Heart left ventricle (tissue), 16 donors: Measurements from ENCODE around the gene APC2. TPM values are rescaled to one million over a fixed set of nuclear protein-coding genes. Genes with fewer than 3 reads are reported as not detected.
A peak's percentile ranks its signal among the peaks of the same experiment; 100 is the strongest.
"Not testable (repeated sequence)": the region's sequence is repeated elsewhere in the genome, so short reads cannot be mapped to it uniquely, and the experiment has no call there.

Experiments
- ATAC-seq, 4 donors: fragments of 200-7000 bp; cut with Tn5 transposase; one replicate each; pipeline ENCODE4 v1.9.1; 2020 to 2022; ENCODE audit warnings: moderate library complexity in 4 of 4, mild to moderate bottlenecking in 3 of 4, moderate number of reproducible peaks in 1 of 4
- DNase-seq, 5 donors: peaks; one replicate each; pipeline ENCODE4 v3.0.0-alpha.2; 2020
- H3K27ac ChIP-seq, 12 donors: fragments of 200-600 bp; sonication (generic) in 4 of 12; one replicate each; pipeline versions ENCODE4 v1.5.0 to v1.8.0; 2016 to 2022; ENCODE audit warnings: mild to moderate bottlenecking in 2 of 12
- H3K27me3 ChIP-seq, 9 donors: fragments of 200-600 bp; sonication (generic) in 2 of 9; one replicate each; pipeline versions ENCODE4 v1.5.1 to v1.8.0; 2016 to 2022; ENCODE audit warnings: mild to moderate bottlenecking in 3 of 9
- H3K36me3 ChIP-seq, 9 donors: fragments of 200-600 bp; sonication (generic) in 2 of 9; one replicate each; pipeline versions ENCODE4 v1.5.0 to v1.8.0; 2018 to 2022; ENCODE audit warnings: mild to moderate bottlenecking in 2 of 9
- H3K4me1 ChIP-seq, 12 donors: fragments of 200-600 bp; sonication (generic) in 4 of 12; one replicate each; pipeline versions ENCODE4 v1.5.0 to v1.8.0; 2016 to 2022; ENCODE audit warnings: mild to moderate bottlenecking in 3 of 12
- H3K4me3 ChIP-seq, 12 donors: fragments of 200-600 bp; sonication (generic) in 4 of 12; one replicate each; pipeline versions ENCODE4 v1.5.0 to v1.8.0; 2017 to 2022; ENCODE audit warnings: mild to moderate bottlenecking in 9 of 12, moderate library complexity in 4 of 12
- H3K9me3 ChIP-seq, 12 donors: fragments of 200-600 bp; sonication (generic) in 4 of 12; one replicate each; pipeline versions ENCODE4 v1.5.0 to v1.8.0; 2016 to 2022; ENCODE audit warnings: mild to moderate bottlenecking in 1 of 12
- POLR2A ChIP-seq, 2 donors: fragments of 450-650 bp; IDR thresholded peaks; one replicate each; pipeline ENCODE4 v1.6.1; 2017; ENCODE audit warnings: antibody characterized with exemption in 2 of 2, mild to moderate bottlenecking in 2 of 2, moderate library complexity in 2 of 2
- WGBS, 4 donors: extraction: QIAGEN DNeasy Blood & Tissue Kit in 2 of 4; methylation state at CpG; one replicate each; pipeline versions ENCODE4 v1.1.5 to v1.1.7; 2013 to 2018; 5-methylcytosine and 5-hydroxymethylcytosine counted together
- intact Hi-C, 10 donors: fragments of 100-400 bp; cut with DNase I; formaldehyde crosslinking; loops; one replicate each; pipeline versions ENCODE4 v1.11.1 to v1.14.2; 2022
- polyA plus RNA-seq, 2 donors: library from polyadenylated mRNA; stranded (reverse); fragments of 200-250 nt; gene quantifications; one replicate each; pipeline ENCODE4 v1.2.3, GENCODE V29; 2013
- total RNA-seq, 9 donors: library from RNA; depleted of rRNA in 2 of 9; stranded (reverse); fragments of >200 nt in 2 of 9; fragmentation: NEBNext Ultra II Directional in 3 of 9; extraction: Animal tissue kit (Norgen Biotek cat#: 25700) in 3 of 9; gene quantifications; one replicate each; pipeline versions ENCODE4 v1.1.0 to v1.2.4, GENCODE V29; 2016 to 2023
- TF ChIP-seq, protein P1 (sequence below), 12 donors: fragments of 200-600 bp; sonication (generic) in 4 of 12; IDR thresholded peaks; one replicate each; pipeline versions ENCODE4 v1.5.0 to v1.8.0; 2018 to 2022; ENCODE audit warnings: antibody characterized with exemption in 12 of 12, mild to moderate bottlenecking in 5 of 12
- donor health status: ischemic (EF 13 %, LVEDD 7.1; RV severe dilation, severe dysfunction).
- donor health status: healthy with polysubstance abuse.
- donor health status: DM: no; HTN: yes; CAD: no.
- donor health status: DM: no; HTN: no; CAD: no.
- donor health status: ischemic (EF 25% LVEDD 6.9; RV normal size, moderate dysfunction).
- donor health status: ischemic (EF 25% LVEDD 5.7; RV mildly dilated, moderate dysfunction).
- donor health status: healthy.
- donor health status: DM: yes; HTN: yes; CAD: no.
- donor health status: ischemic (EF 35%, LVEDD 5.7; RV mildly dilated, moderate dysfunction).
- donor health status: nonischemic (EF 11% LVEDD 7.7; RV severe dilation, severe dysfunction).
- donor health status: DM: yes; HTN: yes; CAD: no.
- donor health status: PGD.
- donor health status: ischemic (EF 29% LVEDD 5.4; RV normal size, mild dysfunction).
- donor health status: nonischemic (EF 23%, LVEDD 6.1; RV moderate dilation, normal function).

The APC2 gene
- total and polyA plus RNA-seq, 11 donors, result 0.04 to 0.72 (median 0.11) TPM; not detected in 1

DNA sequence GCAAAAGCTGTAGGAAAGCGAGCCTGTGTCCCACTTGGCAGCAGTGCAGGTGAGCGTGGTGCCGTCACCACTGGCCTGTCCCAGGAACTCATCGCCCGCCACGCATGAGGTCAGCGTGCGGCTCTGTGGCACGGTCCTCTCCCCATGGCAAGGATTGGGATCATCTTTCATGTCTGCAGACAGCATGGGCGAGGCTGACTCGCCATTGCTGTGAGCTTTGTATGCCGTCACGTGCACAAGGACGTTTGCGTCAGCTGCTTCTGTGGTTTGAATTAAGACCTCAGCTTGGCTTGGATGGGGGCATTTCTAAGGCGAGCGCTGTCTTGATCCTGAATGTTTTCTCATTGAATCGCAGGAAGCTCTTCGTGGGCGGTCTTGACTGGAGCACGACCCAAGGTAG is 32.8 kb upstream of the APC2 start:
- no peak for ATAC-seq
- Histone ChIP-seq H3K4me1 (peaks cover 10 to 73% (median 59%) of the 10 kb centered on the region in 12 donors), H3K4me3 (no peak overlapping the region), H3K27me3 (no peaks in the 10 kb centered on the region), H3K36me3 (peaks cover 0 to 63% (median 40%) of the 10 kb centered on the region in 9 donors), H3K9me3 (no peaks in the 10 kb centered on the region), H3K27ac (peak overlapping the region in 1 of 12 donors; percentile 82)
- 82 to 88% (median 85%) methylated on average over 20 to 21 of the region's 21 CpGs for WGBS, 4 donors
- intact Hi-C loops, result no loop called here
- no peak for DNase-seq
- TF ChIP-seq, protein P1, sequence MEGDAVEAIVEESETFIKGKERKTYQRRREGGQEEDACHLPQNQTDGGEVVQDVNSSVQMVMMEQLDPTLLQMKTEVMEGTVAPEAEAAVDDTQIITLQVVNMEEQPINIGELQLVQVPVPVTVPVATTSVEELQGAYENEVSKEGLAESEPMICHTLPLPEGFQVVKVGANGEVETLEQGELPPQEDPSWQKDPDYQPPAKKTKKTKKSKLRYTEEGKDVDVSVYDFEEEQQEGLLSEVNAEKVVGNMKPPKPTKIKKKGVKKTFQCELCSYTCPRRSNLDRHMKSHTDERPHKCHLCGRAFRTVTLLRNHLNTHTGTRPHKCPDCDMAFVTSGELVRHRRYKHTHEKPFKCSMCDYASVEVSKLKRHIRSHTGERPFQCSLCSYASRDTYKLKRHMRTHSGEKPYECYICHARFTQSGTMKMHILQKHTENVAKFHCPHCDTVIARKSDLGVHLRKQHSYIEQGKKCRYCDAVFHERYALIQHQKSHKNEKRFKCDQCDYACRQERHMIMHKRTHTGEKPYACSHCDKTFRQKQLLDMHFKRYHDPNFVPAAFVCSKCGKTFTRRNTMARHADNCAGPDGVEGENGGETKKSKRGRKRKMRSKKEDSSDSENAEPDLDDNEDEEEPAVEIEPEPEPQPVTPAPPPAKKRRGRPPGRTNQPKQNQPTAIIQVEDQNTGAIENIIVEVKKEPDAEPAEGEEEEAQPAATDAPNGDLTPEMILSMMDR (IDR thresholded peaks at IDR 0.05), result no peak
- TF ChIP-seq POLR2A (IDR thresholded peaks at IDR 0.05), result no peak

DNA sequence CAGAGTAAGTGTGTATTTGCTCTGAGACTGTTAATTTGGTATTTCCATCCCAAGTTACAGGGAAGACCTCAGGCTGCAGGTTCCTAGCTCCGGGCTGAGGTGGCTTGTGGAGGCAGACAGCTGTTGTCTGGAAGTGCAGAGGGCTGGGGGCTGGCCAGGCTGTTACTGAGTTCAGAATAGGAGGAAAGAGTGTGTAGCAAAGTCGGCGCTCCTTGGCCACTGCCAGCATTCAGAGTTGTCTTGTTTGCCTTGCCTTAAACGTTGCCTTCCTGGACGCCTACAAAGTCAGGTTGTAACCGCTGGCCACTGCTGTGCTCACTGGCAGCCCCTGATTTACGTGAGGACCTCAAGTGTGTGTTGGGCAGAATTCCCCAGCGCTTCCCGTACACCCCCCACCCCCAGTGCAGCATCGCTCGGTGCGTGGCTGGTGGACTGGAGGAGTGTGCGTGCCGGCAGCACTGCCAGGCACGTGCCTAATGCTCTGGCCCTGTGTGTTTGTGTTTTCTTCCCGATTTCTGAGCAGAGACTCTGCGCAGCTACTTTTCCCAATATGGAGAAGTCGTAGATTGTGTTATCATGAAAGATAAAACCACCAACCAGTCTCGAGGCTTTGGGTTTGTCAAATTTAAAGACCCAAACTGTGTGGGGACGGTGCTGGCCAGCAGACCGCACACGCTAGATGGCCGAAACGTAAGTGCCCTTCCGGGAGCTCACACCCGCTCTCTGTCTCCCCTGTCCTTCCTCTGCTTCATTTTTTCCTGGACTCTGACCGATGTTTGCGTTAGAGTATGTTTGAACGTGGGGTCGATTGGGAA is 32.0 kb upstream of the APC2 start:
- no peak overlapping the region for H3K4me3 ChIP-seq
- no peak for TF ChIP-seq POLR2A (IDR thresholded peaks at IDR 0.05)
- TF ChIP-seq, protein P1 (IDR thresholded peaks at IDR 0.05), result no peak
- ATAC-seq (peak in 2 of 4 donors; percentile 14 to 25), DNase-seq (no peak)
- H3K9me3 ChIP-seq, result no peaks in the 10 kb centered on the region
- H3K27ac ChIP-seq, result peak overlapping the region in 8 of 12 donors; percentile 4 to 72 (median 42)
- H3K4me1 ChIP-seq, result peaks cover 10 to 65% (median 51%) of the 10 kb centered on the region in 12 donors
- intact Hi-C loops, result no loop called here
- WGBS, 4 donors, result 56 to 60% (median 59%) methylated on average over 30 of the region's 30 CpGs
- H3K27me3 ChIP-seq, result no peaks in the 10 kb centered on the region
- peaks cover 0 to 63% (median 46%) of the 10 kb centered on the region in 9 donors for H3K36me3 ChIP-seq

DNA sequence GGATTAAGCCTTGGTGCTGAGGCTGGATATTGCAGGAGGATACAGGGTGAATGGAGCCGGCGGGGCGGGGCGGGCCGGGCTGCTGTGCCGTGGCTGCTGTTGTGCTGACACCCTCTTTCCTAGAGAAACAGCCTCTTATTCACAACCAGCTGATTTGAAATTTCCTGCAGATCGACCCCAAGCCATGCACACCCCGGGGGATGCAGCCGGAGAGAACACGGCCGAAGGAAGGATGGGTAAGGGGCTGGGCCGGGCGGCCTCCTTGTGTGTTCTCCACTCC is 31.5 kb upstream of the APC2 start:
- intact Hi-C loops, result no loop called here
- peak overlapping the region in 7 of 12 donors; percentile 4 to 72 (median 47) for H3K27ac ChIP-seq
- ATAC-seq (no peak), DNase-seq (no peak)
- no peaks in the 10 kb centered on the region for H3K9me3 ChIP-seq
- H3K27me3 ChIP-seq, result no peaks in the 10 kb centered on the region
- peaks cover 0 to 63% (median 48%) of the 10 kb centered on the region in 9 donors for H3K36me3 ChIP-seq
- peaks cover 10 to 60% (median 47%) of the 10 kb centered on the region in 12 donors for H3K4me1 ChIP-seq
- no peak overlapping the region for H3K4me3 ChIP-seq
- no peak for TF ChIP-seq POLR2A (IDR thresholded peaks at IDR 0.05)
- TF ChIP-seq, protein P1 (IDR thresholded peaks at IDR 0.05), result no peak
- 60 to 73% (median 71%) methylated on average over 13 of the region's 13 CpGs for WGBS, 4 donors

DNA sequence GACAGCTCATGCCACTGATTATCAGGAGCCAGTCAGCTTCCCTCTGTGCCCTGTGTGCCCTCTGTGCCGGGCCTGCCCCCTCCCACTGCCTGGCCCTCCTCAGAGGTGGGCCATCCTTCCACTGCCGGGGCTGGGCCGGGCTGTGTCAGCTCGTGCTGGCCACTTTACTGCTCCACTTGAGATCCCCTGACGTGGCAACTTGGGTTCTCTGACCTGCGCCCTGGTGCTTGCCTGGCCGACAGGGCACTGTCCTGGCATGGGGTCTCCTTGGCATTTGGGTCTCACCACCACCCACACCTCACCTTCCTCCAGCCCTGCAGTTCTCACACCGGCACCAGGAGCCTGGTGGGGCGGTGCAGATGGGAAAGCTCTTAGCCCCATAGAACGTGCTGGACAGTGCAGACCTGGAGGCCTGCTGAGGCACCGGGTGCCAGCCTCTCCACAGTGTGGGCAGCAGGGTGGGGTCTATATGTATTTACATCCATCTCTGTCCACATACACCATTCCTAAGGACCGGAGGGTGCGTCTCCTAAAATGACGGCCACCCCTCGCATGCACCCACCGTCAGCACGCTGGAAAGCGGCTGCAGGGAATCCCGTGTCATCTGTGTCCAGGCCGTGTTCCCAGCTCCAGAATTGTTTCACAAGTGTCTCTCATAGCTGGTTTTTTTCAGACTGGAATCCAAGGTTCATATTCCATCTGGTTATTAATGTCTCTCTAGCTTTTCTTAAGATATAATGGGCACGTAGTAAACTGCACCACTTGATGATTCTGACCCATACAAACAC is 30.8 kb upstream of the APC2 start:
- no peaks in the 10 kb centered on the region for H3K27me3 ChIP-seq
- ATAC-seq (peak; percentile 24 to 68 (median 46)), DNase-seq (peak in 2 of 5 donors; percentile 7 to 62)
- no peak overlapping the region for H3K4me3 ChIP-seq
- peak overlapping the region in 9 of 12 donors; percentile 17 to 72 (median 47) for H3K27ac ChIP-seq
- H3K9me3 ChIP-seq, result no peaks in the 10 kb centered on the region
- TF ChIP-seq POLR2A (IDR thresholded peaks at IDR 0.05), result no peak
- TF ChIP-seq, protein P1 (IDR thresholded peaks at IDR 0.05), result no peak
- H3K36me3 ChIP-seq, result peaks cover 0 to 66% (median 52%) of the 10 kb centered on the region in 9 donors
- peaks cover 10 to 54% (median 45%) of the 10 kb centered on the region in 12 donors for H3K4me1 ChIP-seq
- intact Hi-C loops, result no loop called here
- 53 to 71% (median 59%) methylated on average over 20 to 21 of the region's 21 CpGs for WGBS, 4 donors

DNA sequence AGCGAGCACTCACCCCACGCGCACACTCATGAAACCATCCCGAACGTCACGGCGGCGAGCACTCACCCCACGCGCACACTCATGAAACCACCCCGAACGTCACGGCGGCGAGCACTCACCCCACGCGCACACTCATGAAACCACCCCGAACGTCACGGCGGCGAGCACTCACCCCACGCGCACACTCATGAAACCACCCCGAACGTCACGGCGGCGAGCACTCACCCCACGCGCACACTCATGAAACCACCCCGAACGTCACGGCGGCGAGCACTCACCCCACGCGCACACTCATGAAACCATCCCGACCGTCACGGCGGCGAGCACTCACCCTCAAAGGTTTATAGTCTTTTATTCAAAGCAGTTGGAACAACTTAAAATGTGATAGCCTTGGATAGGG is 29.8 kb upstream of the APC2 start:
- H3K36me3 ChIP-seq, result peaks cover 0 to 74% (median 60%) of the 10 kb centered on the region in 9 donors
- H3K4me3 ChIP-seq, H3K9me3 ChIP-seq, intact Hi-C loops, ATAC-seq, DNase-seq, H3K27ac ChIP-seq, H3K27me3 ChIP-seq: not testable (repeated sequence)
- H3K4me1 ChIP-seq, result peaks cover 10 to 45% (median 38%) of the 10 kb centered on the region in 12 donors
- WGBS, 4 donors, result 92 to 98% (median 96%) methylated on average over 22 to 36 of the region's 43 CpGs
